A204.1 (cell line): Measurements from ENCODE around the gene GFPT2.
A peak's percentile ranks its signal among the peaks of the same experiment; 100 is the strongest.

Source experiments
- FAIRE-seq: peaks from 2 replicates; lab custom pipeline; 2012; peaks lifted over from hg19 to GRCh38; lab: Jason Lieb, UNC

Gene GFPT2

DNA sequence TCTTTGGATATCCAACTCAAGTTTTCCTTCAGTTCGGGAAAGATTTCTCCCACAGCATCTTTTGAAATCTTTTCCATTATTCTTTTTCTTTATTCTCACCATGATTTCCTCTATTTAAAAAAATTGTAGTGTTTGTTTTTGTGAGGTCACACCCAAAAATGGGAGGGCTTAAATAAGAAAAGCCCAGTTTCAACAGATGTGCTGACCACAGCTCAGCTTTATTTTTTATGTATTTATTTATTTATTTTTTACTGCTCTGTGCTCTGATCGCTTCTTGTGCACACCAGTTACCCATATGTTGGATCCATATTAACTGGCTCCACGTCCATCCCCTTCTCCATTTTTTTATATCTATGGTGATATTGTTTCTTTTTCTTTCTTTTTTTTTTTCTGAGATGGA is 20.3 kb downstream of the GFPT2 start:
- FAIRE-seq: no peak

DNA sequence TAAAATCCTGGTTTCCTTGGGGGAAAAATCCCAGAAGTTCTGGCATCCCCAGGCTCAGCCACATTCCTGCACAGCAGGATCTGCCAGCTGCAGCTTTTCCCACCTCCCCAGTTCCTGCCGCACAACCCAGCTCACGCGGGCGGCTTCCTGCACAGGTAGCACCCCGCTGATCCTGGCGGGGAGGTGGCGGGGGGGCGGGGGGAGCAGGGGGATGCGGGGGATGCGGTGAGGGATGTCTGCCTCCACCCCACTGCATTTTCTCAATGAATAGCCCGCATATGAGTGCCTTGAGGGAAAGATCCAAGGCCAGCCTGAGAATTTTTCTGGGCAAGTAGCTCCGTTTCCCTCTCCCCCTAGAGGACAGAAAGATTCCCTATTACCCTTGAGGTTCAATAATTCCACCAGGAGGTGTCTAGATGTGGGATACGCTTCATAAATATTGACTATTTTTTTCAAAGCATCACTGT is 21.1 kb downstream of the GFPT2 start:
- FAIRE-seq: no peak

DNA sequence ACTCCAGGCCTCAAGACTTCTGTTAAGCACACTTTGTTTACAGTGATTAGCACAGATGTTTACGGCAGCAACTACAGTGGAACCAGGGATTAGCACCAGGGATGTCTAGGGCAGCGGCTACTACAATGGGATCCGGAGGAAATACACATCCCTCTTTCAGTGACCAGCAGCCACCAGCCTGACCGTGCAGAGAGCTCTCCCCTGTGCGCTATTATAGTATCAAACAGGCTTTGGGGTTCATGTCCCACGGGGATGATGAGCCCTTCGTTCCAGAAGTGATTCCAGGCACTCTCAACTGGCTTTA is 21.5 kb downstream of the GFPT2 start:
- FAIRE-seq: no peak

DNA sequence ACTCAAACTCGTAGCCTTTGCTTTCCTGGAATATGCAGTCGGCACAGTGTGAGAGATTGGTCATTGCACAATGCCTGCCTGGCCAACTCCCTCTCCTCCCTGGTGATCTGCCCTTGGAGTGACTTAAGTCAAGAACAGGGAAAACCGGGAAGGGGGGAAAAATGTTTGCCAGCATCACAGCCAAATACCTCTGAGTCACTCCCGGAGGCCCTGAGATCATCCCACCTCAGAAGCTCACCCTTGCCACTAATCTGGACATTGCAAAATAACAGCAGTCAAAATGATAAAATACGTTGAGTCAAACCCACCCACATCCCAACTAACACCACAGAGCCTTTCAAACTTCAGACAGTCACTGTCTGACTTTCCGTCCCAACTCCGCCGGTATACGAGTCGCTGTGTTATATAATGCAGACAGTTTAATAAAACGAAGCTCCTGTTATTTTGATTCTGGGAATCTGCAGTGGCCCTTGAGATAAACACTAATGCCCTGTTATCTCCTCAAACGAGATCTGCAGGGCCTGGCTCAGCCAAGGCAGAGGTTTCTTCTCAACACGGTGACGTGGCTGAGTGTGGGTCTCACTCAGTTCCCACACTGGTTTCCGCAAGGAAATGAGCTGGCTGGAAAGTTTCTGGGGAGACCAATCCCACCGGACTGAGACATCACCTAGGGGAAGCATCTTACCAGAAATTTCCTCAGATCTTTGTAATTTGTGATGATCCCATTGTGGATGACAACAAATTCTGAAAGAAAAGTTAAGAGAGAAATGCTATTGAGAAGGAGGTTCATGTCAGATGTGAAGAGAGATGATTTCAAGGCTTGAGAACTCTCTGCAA is 22.1 kb downstream of the GFPT2 start:
- no peak for FAIRE-seq

DNA sequence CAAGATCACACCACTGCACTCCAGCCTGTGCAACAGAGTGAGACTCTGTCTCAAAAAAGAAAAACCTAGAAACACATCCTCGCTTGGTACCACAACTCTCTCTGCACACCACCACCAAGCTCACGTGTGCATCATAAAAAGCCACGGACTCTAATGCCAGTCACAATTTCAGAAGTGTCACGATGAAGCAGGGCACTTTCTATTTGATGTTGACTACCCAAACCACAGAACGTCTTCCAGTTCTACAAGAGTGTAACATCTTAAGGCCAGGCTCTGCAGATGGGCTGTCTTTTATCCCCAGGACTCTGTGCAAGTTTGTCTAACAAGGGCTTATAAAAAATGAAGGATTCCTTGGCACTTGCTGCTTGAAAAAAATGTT is 22.9 kb downstream of the GFPT2 start:
- no peak for FAIRE-seq

DNA sequence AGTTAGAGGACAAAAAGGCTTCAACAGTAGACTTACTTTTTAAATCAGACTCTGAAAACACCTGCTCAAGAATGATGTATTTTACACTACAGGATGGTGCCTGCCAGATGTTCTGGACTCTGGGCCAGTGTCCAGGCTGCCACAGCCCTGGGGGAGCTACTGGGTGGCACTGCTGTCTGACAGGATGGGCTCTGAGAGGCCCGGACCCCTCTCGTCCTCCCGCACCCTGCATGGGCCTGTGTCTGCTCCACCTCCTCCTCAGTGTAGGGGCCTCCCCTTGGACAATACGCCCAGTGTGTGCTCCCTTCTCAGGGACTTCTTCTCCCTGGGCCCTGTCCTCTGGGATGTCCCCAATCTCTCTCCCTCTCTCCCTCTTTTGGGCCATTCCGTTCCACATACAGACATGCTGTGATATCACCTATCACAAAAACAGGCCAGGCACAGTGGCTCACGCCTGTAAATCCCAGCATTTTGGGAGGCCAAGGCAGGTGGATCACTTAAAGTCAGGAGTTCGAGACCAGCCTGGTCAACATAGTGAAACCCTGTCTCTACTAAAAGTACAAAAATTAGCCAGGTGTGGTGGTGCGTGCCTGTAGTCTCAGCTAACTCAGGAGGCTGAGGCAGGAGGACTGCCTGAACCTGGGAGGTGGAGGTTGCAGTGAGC is 23.4 kb downstream of the GFPT2 start:
- FAIRE-seq: no peak

GRCh38 chr5:180329138-180329435 is 24.0 kb downstream of the GFPT2 start:
- no peak for FAIRE-seq

DNA sequence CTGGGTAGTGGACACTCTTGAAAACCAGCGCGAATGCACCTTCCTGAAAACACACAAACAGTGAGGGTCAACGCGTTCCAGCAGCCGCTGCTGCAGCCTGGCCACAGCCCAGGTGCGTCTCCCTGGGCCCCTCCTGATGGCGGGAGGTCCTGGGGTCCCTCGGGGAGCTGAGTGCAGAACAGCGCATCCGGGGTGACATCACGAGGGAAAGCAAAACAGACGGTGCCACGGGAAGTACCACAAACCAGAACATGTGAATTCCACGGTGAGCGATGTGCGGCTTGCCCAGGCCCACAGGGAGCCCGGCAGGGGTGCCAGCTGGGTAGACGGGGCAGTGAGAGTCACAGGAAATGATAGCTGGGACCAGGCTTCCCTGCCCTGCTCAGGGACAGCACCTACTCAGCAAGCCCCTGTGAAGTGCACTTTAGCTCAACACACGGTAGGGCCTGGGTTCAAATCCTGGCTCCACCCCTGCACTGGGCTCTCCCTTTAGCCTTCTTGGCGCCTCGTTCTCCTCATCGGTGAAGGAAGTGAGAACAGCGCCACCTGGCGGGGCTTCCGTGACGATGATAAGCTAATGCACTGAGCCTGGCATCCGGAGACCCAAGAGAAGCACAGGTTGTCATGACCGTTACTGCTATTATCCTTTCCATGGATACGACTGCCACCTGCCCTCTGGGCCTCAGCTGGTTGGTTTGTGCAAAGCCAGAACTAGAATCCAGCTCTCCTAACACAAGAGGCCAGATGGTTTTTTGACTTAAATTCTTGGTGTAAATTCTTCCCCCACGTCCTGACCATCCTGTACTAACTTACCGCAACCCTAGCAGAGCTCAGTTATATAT is 24.6 kb downstream of the GFPT2 start:
- FAIRE-seq: peak; percentile 48

- no peak for FAIRE-seq
These were observed 26.1 kb downstream of the GFPT2 start for GRCh38 chr5:180326989-180327565.

GRCh38 chr5:180324601-180324950 is 28.6 kb downstream of the GFPT2 start:
- FAIRE-seq: no peak

DNA sequence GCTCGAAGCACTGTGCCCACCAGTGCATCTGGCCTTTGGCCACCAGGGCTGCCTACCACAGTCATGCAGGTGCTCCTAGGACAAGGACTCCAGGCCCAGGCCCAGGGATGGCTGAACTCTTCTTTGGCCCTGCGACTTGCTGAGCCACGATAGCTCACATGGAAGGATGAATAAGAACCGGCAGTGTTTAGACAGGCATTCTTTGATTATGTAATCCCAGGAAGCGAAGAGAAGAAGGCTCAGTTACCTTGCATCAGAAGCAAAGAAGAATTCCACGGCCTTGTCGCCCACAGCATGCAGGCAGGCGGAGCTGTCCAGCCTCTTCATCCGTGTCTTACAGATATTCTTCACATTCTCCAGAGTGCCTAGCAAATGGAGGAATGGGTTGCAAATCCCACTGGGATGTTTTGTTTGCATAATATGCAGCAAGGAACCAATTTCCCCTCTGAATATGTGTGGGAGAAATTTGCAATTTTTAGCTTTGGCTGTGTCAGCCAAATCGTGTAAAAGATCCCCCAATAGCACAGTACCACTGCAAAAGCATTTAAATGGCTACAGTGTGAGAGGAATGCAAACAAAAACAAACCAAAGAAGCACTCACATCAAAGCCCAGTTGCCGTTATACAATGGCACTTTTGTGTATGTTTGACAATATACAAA is 29.1 kb downstream of the GFPT2 start:
- no peak for FAIRE-seq

- no peak for FAIRE-seq
These were observed 30.0 kb downstream of the GFPT2 start for GRCh38 chr5:180323160-180323559.

GRCh38 chr5:180318456-180319089 is 34.6 kb downstream of the GFPT2 start:
- FAIRE-seq: no peak

GRCh38 chr5:180316586-180316985 is 36.5 kb downstream of the GFPT2 start:
- no peak for FAIRE-seq

- no peak for FAIRE-seq
These were observed 37.3 kb downstream of the GFPT2 start for GRCh38 chr5:180315762-180316212.

- FAIRE-seq: no peak
These were observed 39.2 kb downstream of the GFPT2 start for GRCh38 chr5:180313677-180314505.

DNA sequence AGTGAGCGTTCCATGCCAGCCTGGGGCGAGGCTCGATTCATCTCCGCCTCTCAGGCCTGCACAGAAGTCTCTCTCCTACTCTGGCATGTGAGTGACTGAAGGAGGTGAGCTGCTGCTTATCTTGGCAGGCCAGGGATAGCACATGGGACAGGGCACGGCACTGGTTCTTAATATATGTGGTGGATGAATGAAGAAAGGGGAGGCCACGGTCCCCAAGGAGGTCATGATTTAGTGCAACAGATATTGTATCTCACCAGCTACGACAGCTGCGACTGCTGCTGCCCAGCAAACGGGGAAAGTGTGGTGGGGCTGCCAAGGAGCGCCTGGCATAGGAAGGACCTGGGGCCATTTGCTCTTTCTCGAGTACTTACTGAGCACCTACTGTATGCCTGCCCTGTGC is 41.9 kb downstream of the GFPT2 start:
- no peak for FAIRE-seq

DNA sequence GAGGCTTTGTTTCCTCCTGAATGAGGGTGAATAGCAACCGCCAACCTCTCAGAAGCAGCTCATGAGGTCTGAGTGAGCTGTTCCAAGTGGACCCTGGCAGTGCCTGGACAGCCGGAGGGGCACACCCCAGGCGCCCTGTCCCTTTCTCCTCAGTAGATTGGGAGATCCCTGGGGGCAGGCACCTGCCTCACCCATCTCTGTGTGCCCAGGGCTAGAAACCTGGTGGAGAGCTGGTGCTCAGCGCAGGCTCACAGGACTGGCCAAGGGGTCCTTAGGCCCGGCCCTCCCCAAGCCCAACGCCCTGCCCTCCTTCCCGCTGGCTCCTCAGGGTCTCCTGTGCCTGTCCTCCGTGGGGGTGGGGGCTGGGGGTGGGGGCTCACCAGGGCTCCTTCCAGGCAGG is 46.3 kb downstream of the GFPT2 start:
- FAIRE-seq: no peak

DNA sequence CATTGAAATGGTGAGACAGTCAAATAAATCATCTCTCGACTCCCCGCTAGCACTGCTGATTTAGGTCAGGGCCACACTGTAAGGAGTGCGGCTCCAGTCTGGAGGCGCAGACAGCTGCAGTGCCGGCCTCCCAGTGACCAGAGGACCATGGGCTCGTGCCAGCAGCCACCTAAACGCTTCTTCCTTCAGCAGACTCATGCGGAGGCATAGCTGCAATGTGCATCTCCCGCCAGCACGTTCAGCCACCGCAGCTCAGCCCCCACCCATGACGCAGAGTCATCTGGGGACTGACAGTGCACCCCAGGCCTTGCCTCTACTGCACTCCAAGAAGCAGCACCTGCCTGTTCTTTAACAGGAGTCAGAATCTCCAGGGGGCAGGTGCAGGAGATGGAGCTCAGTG is 47.7 kb downstream of the GFPT2 start:
- no peak for FAIRE-seq

GRCh38 chr5:180304431-180305375 is 48.4 kb downstream of the GFPT2 start:
- no peak for FAIRE-seq
